Right lobe of liver (tissue), 6 donors: ENCODE measurements around the gene VENTX. TPM values are rescaled to one million over a fixed set of nuclear protein-coding genes. Genes with fewer than 3 reads are reported as not detected.
A peak's percentile ranks its signal among the peaks of the same experiment; 100 is the strongest.

ENCODE experiments used
- ATAC-seq, 4 donors: fragments of 200-7000 bp; cut with Tn5 transposase; one replicate each; pipeline ENCODE4 v1.9.1; 2020; ENCODE audit warnings: mild to moderate bottlenecking in 4 of 4, moderate library complexity in 4 of 4
- DNase-seq, 3 donors: peaks; one replicate each; pipeline ENCODE4 v3.0.0-alpha.2; 2020
- H3K27ac ChIP-seq, 3 donors: fragments of 200-600 bp; one replicate each; pipeline ENCODE4 v1.8.0; 2022
- H3K27me3 ChIP-seq, 2 donors: fragments of 200-600 bp; one replicate each; pipeline ENCODE4 v1.8.0; 2022
- H3K36me3 ChIP-seq, 4 donors: fragments of 200-600 bp; sonication (generic) in 1 of 4; one replicate each; pipeline versions ENCODE4 v1.5.1 to v1.8.0; 2017 to 2022; ENCODE audit warnings: control low read depth in 1 of 4
- H3K4me1 ChIP-seq, 4 donors: fragments of 200-600 bp; sonication (generic) in 1 of 4; one replicate each; pipeline versions ENCODE4 v1.5.1 to v1.8.0; 2017 to 2022; ENCODE audit warnings: control low read depth in 1 of 4
- H3K4me3 ChIP-seq, 3 donors: fragments of 200-600 bp; one replicate each; pipeline ENCODE4 v1.8.0; 2022
- H3K9me3 ChIP-seq, 4 donors: fragments of 200-600 bp; sonication (generic) in 1 of 4; one replicate each; pipeline versions ENCODE4 v1.5.1 to v1.8.0; 2017 to 2022; ENCODE audit warnings: control low read depth in 1 of 4
- POLR2A ChIP-seq: fragments of 450-650 bp; IDR thresholded peaks from one replicate; pipeline ENCODE4 v1.6.1; 2017; ENCODE audit warnings: antibody characterized with exemption, mild to moderate bottlenecking
- WGBS: methylation state at CpG from one replicate; pipeline ENCODE4 v1.1.6; 2018; ENCODE audit warnings: low coverage, low lambda C conversion rate; ENCODE audit not compliant: insufficient coverage; ENCODE audit errors: missing lambda C conversion rate; 5-methylcytosine and 5-hydroxymethylcytosine counted together
- intact Hi-C, 2 donors: fragments of 100-400 bp; cut with DNase I; formaldehyde crosslinking; loops; one replicate each; pipeline versions ENCODE4 v1.11.2 to v1.14.1; 2022
- total RNA-seq, 6 experiments: library from RNA; depleted of rRNA in 2 of 6; stranded (reverse); fragments of >200 nt in 2 of 6; fragmentation: NEBNext Ultra II Directional in 3 of 6; extraction: Animal tissue kit (Norgen Biotek cat#: 25700) in 3 of 6; gene quantifications; one replicate each; pipeline versions ENCODE4 v1.1.0 to v1.2.4, GENCODE V29; 2016 to 2023
- TF ChIP-seq, protein P1 (sequence below), 4 donors: fragments of 200-600 bp in 3 of 4; fragments of 450-650 bp in 1 of 4; IDR thresholded peaks; one replicate each; pipeline versions ENCODE4 v1.5.1 to v1.8.0; 2016 to 2022; ENCODE audit warnings: antibody characterized with exemption in 4 of 4, mild to moderate bottlenecking in 2 of 4
- donor health status: DM: no; HTN: yes; CAD: no.
- donor health status: DM: no; HTN: no; CAD: no.
- donor health status: DM: no; HTN: no; CAD: no.
- donor health status: DM: no; HTN: yes; CAD: no.
- donor health status: DM: no; HTN: yes; CAD: no.

VENTX gene
- total RNA-seq, 6 experiments from 2014 or later, result 0.09 to 0.38 (median 0.19) TPM

GRCh38 chr10:133258818-133259601 is 21.4 kb downstream of the VENTX start:
- no peak overlapping the region for H3K4me3 ChIP-seq
- H3K9me3 ChIP-seq, result no peaks in the 10 kb centered on the region
- TF ChIP-seq, protein P1, sequence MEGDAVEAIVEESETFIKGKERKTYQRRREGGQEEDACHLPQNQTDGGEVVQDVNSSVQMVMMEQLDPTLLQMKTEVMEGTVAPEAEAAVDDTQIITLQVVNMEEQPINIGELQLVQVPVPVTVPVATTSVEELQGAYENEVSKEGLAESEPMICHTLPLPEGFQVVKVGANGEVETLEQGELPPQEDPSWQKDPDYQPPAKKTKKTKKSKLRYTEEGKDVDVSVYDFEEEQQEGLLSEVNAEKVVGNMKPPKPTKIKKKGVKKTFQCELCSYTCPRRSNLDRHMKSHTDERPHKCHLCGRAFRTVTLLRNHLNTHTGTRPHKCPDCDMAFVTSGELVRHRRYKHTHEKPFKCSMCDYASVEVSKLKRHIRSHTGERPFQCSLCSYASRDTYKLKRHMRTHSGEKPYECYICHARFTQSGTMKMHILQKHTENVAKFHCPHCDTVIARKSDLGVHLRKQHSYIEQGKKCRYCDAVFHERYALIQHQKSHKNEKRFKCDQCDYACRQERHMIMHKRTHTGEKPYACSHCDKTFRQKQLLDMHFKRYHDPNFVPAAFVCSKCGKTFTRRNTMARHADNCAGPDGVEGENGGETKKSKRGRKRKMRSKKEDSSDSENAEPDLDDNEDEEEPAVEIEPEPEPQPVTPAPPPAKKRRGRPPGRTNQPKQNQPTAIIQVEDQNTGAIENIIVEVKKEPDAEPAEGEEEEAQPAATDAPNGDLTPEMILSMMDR (IDR thresholded peaks at IDR 0.05), result no peak
- TF ChIP-seq POLR2A, result peak; percentile 28
- H3K4me1 ChIP-seq, result peaks cover 0 to 12% (median 0%) of the 10 kb centered on the region in 4 donors
- peak overlapping the region in 2 of 3 donors; percentile 4 to 28 for H3K27ac ChIP-seq
- ATAC-seq (peak in 2 of 4 donors; percentile 7 to 15), DNase-seq (peak in 2 of 3 donors; percentile 69 to 76)
- 40% methylated on average over 1 of the region's 24 CpGs for WGBS
- intact Hi-C loops, result no loop called here
- no peaks in the 10 kb centered on the region for H3K27me3 ChIP-seq
- H3K36me3 ChIP-seq, result no peaks in the 10 kb centered on the region

- Histone ChIP-seq H3K9me3 (no peaks in the 10 kb centered on the region), H3K4me1 (peaks cover 0 to 12% (median 0%) of the 10 kb centered on the region in 4 donors), H3K36me3 (no peaks in the 10 kb centered on the region), H3K27ac (no peak overlapping the region), H3K27me3 (no peaks in the 10 kb centered on the region), H3K4me3 (no peak overlapping the region)
- ATAC-seq, result no peak
- intact Hi-C loops, result no loop called here
- no peak for TF ChIP-seq POLR2A
- TF ChIP-seq, protein P1 (IDR thresholded peaks at IDR 0.05), result no peak
- WGBS, result 47% methylated on average over 3 of the region's 12 CpGs
- DNase-seq, result no peak
Observed at GRCh38 chr10:133259602-133259989, 21.9 kb downstream of the VENTX start.

DNA sequence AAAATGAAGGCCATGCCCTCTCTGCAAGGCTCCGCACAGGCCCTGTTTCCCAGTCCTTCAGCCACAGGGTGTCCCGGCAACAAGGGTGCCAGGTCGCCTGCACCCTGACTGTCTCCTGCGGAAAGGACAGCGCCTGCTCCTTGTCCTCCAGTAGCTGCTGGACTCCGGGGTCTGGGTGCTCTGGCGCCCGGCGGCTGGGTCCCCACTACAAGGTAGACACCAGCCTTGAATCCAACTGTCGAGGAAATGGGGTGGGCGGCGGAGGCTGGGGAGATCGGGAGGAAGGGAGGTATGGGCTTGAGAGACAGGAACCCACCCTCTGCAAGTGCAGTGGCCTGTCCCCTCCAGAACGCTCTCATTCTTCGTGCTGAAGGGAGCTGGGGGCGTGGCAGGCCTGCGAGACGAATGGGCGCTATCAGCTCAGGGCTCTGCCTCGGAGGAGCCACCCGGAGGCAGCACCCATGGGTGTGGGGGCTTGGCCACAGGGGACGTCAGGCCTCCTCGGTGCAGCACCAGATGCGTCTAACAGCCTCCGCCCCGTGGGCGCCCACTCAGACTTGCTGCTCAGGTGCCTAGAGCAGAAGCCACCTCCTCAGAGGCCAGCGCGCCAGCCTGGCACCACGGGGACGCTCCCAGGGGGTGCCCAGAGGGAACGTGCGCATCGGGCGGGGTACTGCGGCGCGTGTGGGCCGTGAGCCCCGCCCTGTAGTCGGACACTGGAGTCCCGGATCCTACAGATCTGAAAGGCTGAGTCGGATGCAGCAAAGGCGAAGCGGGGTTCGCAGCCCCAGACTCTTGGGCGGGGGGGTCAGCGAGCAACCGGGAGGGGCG is 23.5 kb downstream of the VENTX start:
- Histone ChIP-seq H3K4me1 (peaks cover 0 to 12% (median 0%) of the 10 kb centered on the region in 4 donors), H3K27me3 (no peaks in the 10 kb centered on the region), H3K9me3 (no peaks in the 10 kb centered on the region), H3K36me3 (no peaks in the 10 kb centered on the region), H3K27ac (peak overlapping the region; percentile 55 to 87 (median 60)), H3K4me3 (peak overlapping the region; percentile 61 to 76 (median 70))
- DNase-seq (peak in 1 of 3 donors; percentile 61), ATAC-seq (peak; percentile 26 to 48 (median 36))
- intact Hi-C loops, result no loop called here
- 0% methylated on average over 8 of the region's 50 CpGs for WGBS
- TF ChIP-seq, protein P1 (IDR thresholded peaks at IDR 0.05), result no peak
- no peak for TF ChIP-seq POLR2A

DNA sequence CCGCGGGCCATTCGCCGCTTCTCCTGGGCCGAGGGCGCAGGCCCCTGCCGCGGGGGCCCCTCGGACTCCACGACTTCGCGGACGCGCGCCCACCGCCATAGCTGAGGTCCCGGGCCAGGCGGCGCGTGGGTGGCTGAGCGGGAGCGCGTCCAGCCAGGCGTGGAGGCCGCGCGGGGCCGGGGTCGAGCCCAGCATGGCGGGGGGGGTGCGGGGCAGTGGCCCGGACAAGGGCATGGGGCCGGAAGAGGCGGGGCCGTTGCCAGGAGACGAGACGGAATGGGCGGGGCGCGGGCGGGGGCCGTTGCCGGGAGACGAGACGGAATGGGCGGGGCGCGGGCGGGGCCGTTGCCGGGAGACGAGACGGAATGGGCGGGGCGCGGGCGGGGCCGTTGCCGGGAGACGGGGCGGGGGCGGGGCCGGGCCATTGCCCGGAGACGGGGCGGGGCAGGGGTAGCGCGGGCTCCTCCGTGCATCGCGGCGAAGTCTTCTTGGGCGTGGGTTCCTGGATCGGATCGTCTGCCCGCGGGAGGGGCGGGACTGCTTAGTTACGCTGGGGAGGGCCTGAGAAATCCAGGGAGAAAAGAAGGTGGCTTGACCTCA is 24.2 kb downstream of the VENTX start:
- TF ChIP-seq, protein P1 (IDR thresholded peaks at IDR 0.05), result no peak
- peak; percentile 46 for TF ChIP-seq POLR2A
- H3K36me3 ChIP-seq, result no peaks in the 10 kb centered on the region
- no peaks in the 10 kb centered on the region for H3K27me3 ChIP-seq
- intact Hi-C loops, result no loop called here
- peak overlapping the region; percentile 55 to 87 (median 60) for H3K27ac ChIP-seq
- ATAC-seq (peak; percentile 79 to 88 (median 82)), DNase-seq (peak; percentile 92 to 95 (median 94))
- H3K4me1 ChIP-seq, result peaks cover 0 to 12% (median 0%) of the 10 kb centered on the region in 4 donors
- peak overlapping the region; percentile 61 to 76 (median 70) for H3K4me3 ChIP-seq
- 2% methylated on average over 20 of the region's 79 CpGs for WGBS
- no peaks in the 10 kb centered on the region for H3K9me3 ChIP-seq
